ENCODE results near the gene MFSD12.

The MFSD12 gene

DNA sequence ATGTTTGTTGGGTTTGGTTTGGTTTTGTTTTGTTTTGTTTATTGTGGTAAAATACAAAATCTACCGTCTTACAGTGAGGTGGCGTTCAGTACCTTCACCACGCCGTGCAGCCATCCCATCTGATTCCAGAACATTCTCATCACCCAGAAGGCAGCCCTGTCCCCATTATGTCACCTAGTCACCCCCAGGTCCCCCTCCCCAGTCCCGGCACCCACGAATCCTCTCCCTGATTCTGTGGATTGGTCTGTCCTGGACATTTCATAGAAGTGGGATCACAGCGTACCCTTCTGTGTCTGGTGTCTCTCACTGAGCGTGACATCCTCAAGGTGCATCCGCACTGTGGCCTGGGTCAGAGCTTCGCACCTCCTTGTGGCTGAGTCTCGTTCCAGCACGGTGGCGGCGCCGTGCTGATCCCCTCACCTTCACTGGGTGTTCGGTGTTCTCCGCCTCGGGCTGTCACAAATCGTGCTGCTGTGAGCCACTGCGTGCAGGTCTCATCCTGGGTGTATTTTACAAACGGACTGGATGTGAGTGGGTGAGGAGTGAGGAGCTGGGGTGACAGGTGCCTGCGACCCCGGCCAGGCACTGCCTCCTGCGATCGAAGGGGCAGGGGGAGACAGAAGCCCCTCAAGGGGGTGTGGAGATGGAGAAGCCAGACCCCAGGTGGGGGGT, 19.0 kb downstream of the MFSD12 start:
- H2BK5ac ChIP-seq (ENCODE audit: low read depth, low read length, poor library complexity) = no peak overlapping the region
- DNase-seq = no peak
- no peak overlapping the region for H3K4me2 ChIP-seq (ENCODE audit: low read length)
- no peak overlapping the region for H4K12ac ChIP-seq (ENCODE audit: low read depth, low read length)
- no peak overlapping the region for H3K14ac ChIP-seq (ENCODE audit: low read length)
- WGBS (ENCODE audit: extremely low coverage, insufficient coverage, insufficient read length) = no CpG with 5 or more reads among the region's 25 CpGs
- no peaks in the 10 kb centered on the region for H3K27me3 ChIP-seq (ENCODE audit: insufficient read depth, low read length)
- H3K79me1 ChIP-seq (ENCODE audit: low read length) = no peaks in the 10 kb centered on the region
- H3K23ac ChIP-seq (ENCODE audit: low read length) = no peak overlapping the region
- no peak overlapping the region for H4K91ac ChIP-seq (ENCODE audit: low read depth, low read length)
- H3K36me3 ChIP-seq (ENCODE audit: control insufficient read depth in 1 of 2, insufficient read depth in 2 of 2, low read length in 2 of 2) = peaks cover 61% of the 10 kb centered on the region in 2 experiments
- no peaks in the 10 kb centered on the region for H3K79me2 ChIP-seq (ENCODE audit: control insufficient read depth, insufficient read depth, low read length, poor library complexity)
- no peak overlapping the region for H4K8ac ChIP-seq (ENCODE audit: low read depth, low read length)
- no peaks in the 10 kb centered on the region for H3K9me3 ChIP-seq (ENCODE audit: insufficient read depth, low read depth, low read length)
- H3K27ac ChIP-seq (ENCODE audit: low read depth, low read length) = no peak overlapping the region
- H3K4me3 ChIP-seq (ENCODE audit: low read depth, low read length) = no peak overlapping the region
- no peak overlapping the region for H3K4ac ChIP-seq (ENCODE audit: low read depth, low read length)
- no peak overlapping the region for H2AFZ ChIP-seq (ENCODE audit: insufficient read depth, low read length, poor library complexity)
- H2BK12ac ChIP-seq (ENCODE audit: low read length) = no peak overlapping the region
- peak overlapping the region; percentile 36 for H3K9ac ChIP-seq (ENCODE audit: low read length)
- H2AK5ac ChIP-seq (ENCODE audit: low read length) = no peak overlapping the region
- H3K4me1 ChIP-seq (ENCODE audit: control insufficient read depth in 1 of 2, insufficient read depth in 2 of 2, low read length in 2 of 2) = peaks cover 2 to 11% of the 10 kb centered on the region in 2 experiments
- H2BK120ac ChIP-seq (ENCODE audit: insufficient read depth, low read length, poor library complexity) = no peak overlapping the region
- no peak overlapping the region for H3K18ac ChIP-seq (ENCODE audit: low read length)

DNA sequence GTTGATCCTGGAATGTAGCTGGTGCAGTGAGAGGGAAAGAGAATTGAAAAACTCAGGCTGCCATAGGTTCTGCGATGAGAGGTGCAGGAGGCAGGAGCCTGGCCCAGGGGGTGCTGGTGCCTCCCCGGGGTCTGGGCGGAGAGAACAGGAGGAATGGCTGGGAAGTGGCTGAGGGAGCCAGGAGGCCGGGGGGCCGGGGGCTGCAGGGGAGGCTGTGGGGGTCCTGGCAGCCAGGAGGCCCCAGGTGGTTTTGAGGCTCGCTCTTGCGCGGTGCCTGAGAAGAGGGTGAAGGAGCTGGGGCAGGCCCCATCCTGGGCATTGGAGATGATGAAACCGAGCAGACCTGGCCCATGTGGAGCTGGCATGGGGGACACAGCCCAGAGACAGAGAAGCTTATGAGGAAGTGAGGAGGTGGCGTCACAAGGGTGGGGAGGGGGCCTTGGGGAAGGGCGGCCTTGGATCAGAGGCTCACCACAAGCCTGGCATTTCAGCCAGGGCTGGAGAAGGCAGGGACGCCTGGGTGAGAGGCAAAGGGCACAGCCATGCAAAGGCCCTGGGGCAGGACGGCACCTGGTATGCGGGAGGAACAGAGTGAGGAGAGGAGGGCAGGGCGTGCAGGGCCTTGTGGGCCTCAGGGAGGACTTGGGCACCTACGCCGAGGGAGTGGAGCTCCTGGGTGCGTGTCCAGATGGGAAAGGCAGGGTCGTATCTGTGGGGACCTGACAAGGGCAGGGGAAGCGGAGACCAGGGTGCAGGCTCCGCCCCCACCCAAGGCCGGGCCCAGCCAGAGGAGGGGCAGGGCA, 19.7 kb downstream of the MFSD12 start:
- no CpG with 5 or more reads among the region's 22 CpGs for WGBS (ENCODE audit: extremely low coverage, insufficient coverage, insufficient read length)
- no peaks in the 10 kb centered on the region for H3K79me2 ChIP-seq (ENCODE audit: control insufficient read depth, insufficient read depth, low read length, poor library complexity)
- no peak overlapping the region for H4K91ac ChIP-seq (ENCODE audit: low read depth, low read length)
- H3K36me3 ChIP-seq (ENCODE audit: control insufficient read depth in 1 of 2, insufficient read depth in 2 of 2, low read length in 2 of 2) = peaks cover 61 to 62% of the 10 kb centered on the region in 2 experiments
- H3K4me3 ChIP-seq (ENCODE audit: low read depth, low read length) = no peak overlapping the region
- H2AFZ ChIP-seq (ENCODE audit: insufficient read depth, low read length, poor library complexity) = no peak overlapping the region
- H2AK5ac ChIP-seq (ENCODE audit: low read length) = peak overlapping the region; percentile 9
- H3K23ac ChIP-seq (ENCODE audit: low read length) = no peak overlapping the region
- no peaks in the 10 kb centered on the region for H3K9me3 ChIP-seq (ENCODE audit: insufficient read depth, low read depth, low read length)
- peak overlapping the region; percentile 41 for H2BK12ac ChIP-seq (ENCODE audit: low read length)
- H3K27me3 ChIP-seq (ENCODE audit: insufficient read depth, low read length) = no peaks in the 10 kb centered on the region
- no peaks in the 10 kb centered on the region for H3K79me1 ChIP-seq (ENCODE audit: low read length)
- peak overlapping the region; percentile 21 for H4K12ac ChIP-seq (ENCODE audit: low read depth, low read length)
- no peak overlapping the region for H2BK5ac ChIP-seq (ENCODE audit: low read depth, low read length, poor library complexity)
- DNase-seq = peak; percentile 43 to 53
- H3K18ac ChIP-seq (ENCODE audit: low read length) = no peak overlapping the region
- H2BK120ac ChIP-seq (ENCODE audit: insufficient read depth, low read length, poor library complexity) = no peak overlapping the region
- H4K8ac ChIP-seq (ENCODE audit: low read depth, low read length) = no peak overlapping the region
- no peak overlapping the region for H3K27ac ChIP-seq (ENCODE audit: low read depth, low read length)
- no peak overlapping the region for H3K4me2 ChIP-seq (ENCODE audit: low read length)
- H3K4ac ChIP-seq (ENCODE audit: low read depth, low read length) = no peak overlapping the region
- no peak overlapping the region for H3K9ac ChIP-seq (ENCODE audit: low read length)
- peaks cover 2 to 11% of the 10 kb centered on the region in 2 experiments for H3K4me1 ChIP-seq (ENCODE audit: control insufficient read depth in 1 of 2, insufficient read depth in 2 of 2, low read length in 2 of 2)
- H3K14ac ChIP-seq (ENCODE audit: low read length) = no peak overlapping the region

DNA sequence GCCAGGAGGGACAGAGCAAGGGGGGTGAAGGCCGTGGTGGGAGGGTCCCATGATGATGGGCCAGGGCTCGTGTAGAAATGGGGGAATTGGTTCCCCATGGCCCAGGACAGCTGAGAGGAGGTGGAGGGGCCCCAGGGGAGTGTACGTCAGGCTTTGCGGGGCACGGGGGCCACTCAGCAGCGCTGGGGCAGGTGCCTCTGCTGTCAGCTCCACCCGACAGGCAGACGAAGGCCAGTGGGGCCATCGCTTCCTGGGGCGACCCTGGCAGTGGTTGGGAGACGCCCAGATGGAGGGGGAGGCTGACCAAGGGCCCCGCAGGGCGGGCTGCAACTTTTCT, 20.3 kb downstream of the MFSD12 start:
- WGBS (ENCODE audit: extremely low coverage, insufficient coverage, insufficient read length) = no CpG with 5 or more reads among the region's 13 CpGs

DNA sequence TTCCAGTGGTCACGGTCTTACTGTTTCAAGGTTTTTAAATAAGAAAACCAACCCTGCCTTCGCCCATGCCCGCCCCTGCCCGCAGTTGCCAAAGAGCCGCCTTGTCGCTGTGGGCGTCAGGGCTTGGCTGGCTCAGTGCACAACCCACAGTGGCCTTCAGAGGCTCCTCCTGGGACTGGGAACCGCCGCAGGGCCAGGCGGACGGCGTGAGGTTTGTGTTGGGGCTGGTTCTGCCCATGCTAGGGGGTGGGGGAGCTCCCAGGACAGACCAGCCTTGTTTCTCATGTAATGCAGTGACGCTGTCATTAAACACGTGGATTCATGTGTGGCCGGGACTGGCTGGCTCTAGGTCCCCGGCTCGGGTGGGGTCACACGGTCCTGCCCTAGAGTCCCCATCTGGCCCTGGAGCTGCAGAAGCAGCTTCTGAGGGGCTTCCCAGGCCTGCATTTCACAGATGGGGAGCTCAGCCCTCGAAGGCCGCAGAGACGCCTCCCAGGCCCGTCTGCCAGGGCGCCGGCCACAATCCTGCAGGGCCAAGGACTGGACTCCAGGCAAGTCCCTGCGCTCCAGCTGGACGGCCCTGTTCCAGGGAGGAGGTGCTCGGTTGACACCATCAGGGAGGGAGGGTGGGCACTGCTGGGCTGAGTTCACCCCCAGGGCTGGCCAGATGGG, 20.8 kb downstream of the MFSD12 start:
- Histone ChIP-seq H2BK120ac (ENCODE audit: insufficient read depth, low read length, poor library complexity) (no peak overlapping the region), H3K27me3 (ENCODE audit: insufficient read depth, low read length) (no peaks in the 10 kb centered on the region), H3K27ac (ENCODE audit: low read depth, low read length) (peak overlapping the region; percentile 17), H3K36me3 (ENCODE audit: control insufficient read depth in 1 of 2, insufficient read depth in 2 of 2, low read length in 2 of 2) (peaks cover 67 to 68% of the 10 kb centered on the region in 2 experiments), H3K4me1 (ENCODE audit: control insufficient read depth in 1 of 2, insufficient read depth in 2 of 2, low read length in 2 of 2) (peaks cover 2 to 11% of the 10 kb centered on the region in 2 experiments), H4K91ac (ENCODE audit: low read depth, low read length) (no peak overlapping the region), H3K4me2 (ENCODE audit: low read length) (no peak overlapping the region), H4K8ac (ENCODE audit: low read depth, low read length) (no peak overlapping the region), H3K9me3 (ENCODE audit: insufficient read depth, low read depth, low read length) (no peaks in the 10 kb centered on the region), H3K18ac (ENCODE audit: low read length) (no peak overlapping the region), H2AFZ (ENCODE audit: insufficient read depth, low read length, poor library complexity) (no peak overlapping the region), H2AK5ac (ENCODE audit: low read length) (no peak overlapping the region), H2BK12ac (ENCODE audit: low read length) (no peak overlapping the region), H3K9ac (ENCODE audit: low read length) (no peak overlapping the region), H4K12ac (ENCODE audit: low read depth, low read length) (no peak overlapping the region), H3K79me1 (ENCODE audit: low read length) (no peaks in the 10 kb centered on the region), H3K14ac (ENCODE audit: low read length) (no peak overlapping the region), H3K23ac (ENCODE audit: low read length) (no peak overlapping the region), H2BK5ac (ENCODE audit: low read depth, low read length, poor library complexity) (no peak overlapping the region), H3K4me3 (ENCODE audit: low read depth, low read length) (no peak overlapping the region), H3K79me2 (ENCODE audit: control insufficient read depth, insufficient read depth, low read length, poor library complexity) (no peaks in the 10 kb centered on the region), H3K4ac (ENCODE audit: low read depth, low read length) (no peak overlapping the region)
- DNase-seq = no peak
- WGBS (ENCODE audit: extremely low coverage, insufficient coverage, insufficient read length) = no CpG with 5 or more reads among the region's 27 CpGs

More for the DNA sequence above, 20.3 kb downstream of the MFSD12 start:
- no peak overlapping the region for H2BK12ac ChIP-seq (ENCODE audit: low read length)
- no peak overlapping the region for H2AFZ ChIP-seq (ENCODE audit: insufficient read depth, low read length, poor library complexity)
- H3K27ac ChIP-seq (ENCODE audit: low read depth, low read length) = peak overlapping the region; percentile 17
- no peak overlapping the region for H2BK5ac ChIP-seq (ENCODE audit: low read depth, low read length, poor library complexity)
- no peak overlapping the region for H3K4ac ChIP-seq (ENCODE audit: low read depth, low read length)
- H2AK5ac ChIP-seq (ENCODE audit: low read length) = no peak overlapping the region
- no peak overlapping the region for H3K4me2 ChIP-seq (ENCODE audit: low read length)
- H3K79me2 ChIP-seq (ENCODE audit: control insufficient read depth, insufficient read depth, low read length, poor library complexity) = no peaks in the 10 kb centered on the region
- no peaks in the 10 kb centered on the region for H3K27me3 ChIP-seq (ENCODE audit: insufficient read depth, low read length)
- peak overlapping the region; percentile 21 for H4K12ac ChIP-seq (ENCODE audit: low read depth, low read length)
- H2BK120ac ChIP-seq (ENCODE audit: insufficient read depth, low read length, poor library complexity) = no peak overlapping the region
- no peak overlapping the region for H3K18ac ChIP-seq (ENCODE audit: low read length)
- H3K79me1 ChIP-seq (ENCODE audit: low read length) = no peaks in the 10 kb centered on the region
- no peak overlapping the region for H3K4me3 ChIP-seq (ENCODE audit: low read depth, low read length)
- H3K36me3 ChIP-seq (ENCODE audit: control insufficient read depth in 1 of 2, insufficient read depth in 2 of 2, low read length in 2 of 2) = peaks cover 64% of the 10 kb centered on the region in 2 experiments
- no peak overlapping the region for H3K9ac ChIP-seq (ENCODE audit: low read length)
- no peaks in the 10 kb centered on the region for H3K9me3 ChIP-seq (ENCODE audit: insufficient read depth, low read depth, low read length)
- H3K14ac ChIP-seq (ENCODE audit: low read length) = no peak overlapping the region
- no peak overlapping the region for H4K8ac ChIP-seq (ENCODE audit: low read depth, low read length)
- no peak overlapping the region for H3K23ac ChIP-seq (ENCODE audit: low read length)
- no peak for DNase-seq
- H3K4me1 ChIP-seq (ENCODE audit: control insufficient read depth in 1 of 2, insufficient read depth in 2 of 2, low read length in 2 of 2) = peaks cover 2 to 11% of the 10 kb centered on the region in 2 experiments
- H4K91ac ChIP-seq (ENCODE audit: low read depth, low read length) = no peak overlapping the region

Data from trophoblast cell (in vitro differentiated cells and primary cell).